PC-9 (cell line): ENCODE measurements around the gene ADAMTSL4.

Experiments used
- EZH2 ChIP-seq: fragments of 200-600 bp; sonication (generic); IDR thresholded peaks from 2 replicates; pipeline ENCODE4 v1.8.0; 2017; ENCODE audit warnings: antibody characterized with exemption, low read depth
- TF ChIP-seq, protein P1 (sequence below): fragments of 200-600 bp; sonication (generic); conservative IDR thresholded peaks from 2 replicates; pipeline ENCODE4 v1.6.1; 2017; ENCODE audit warnings: mixed run types, antibody characterized with exemption, mild to moderate bottlenecking, moderate library complexity

GRCh38 chr1:150505431-150505830 lies 43.8 kb upstream of the ADAMTSL4 start:
- TF ChIP-seq, protein P1, sequence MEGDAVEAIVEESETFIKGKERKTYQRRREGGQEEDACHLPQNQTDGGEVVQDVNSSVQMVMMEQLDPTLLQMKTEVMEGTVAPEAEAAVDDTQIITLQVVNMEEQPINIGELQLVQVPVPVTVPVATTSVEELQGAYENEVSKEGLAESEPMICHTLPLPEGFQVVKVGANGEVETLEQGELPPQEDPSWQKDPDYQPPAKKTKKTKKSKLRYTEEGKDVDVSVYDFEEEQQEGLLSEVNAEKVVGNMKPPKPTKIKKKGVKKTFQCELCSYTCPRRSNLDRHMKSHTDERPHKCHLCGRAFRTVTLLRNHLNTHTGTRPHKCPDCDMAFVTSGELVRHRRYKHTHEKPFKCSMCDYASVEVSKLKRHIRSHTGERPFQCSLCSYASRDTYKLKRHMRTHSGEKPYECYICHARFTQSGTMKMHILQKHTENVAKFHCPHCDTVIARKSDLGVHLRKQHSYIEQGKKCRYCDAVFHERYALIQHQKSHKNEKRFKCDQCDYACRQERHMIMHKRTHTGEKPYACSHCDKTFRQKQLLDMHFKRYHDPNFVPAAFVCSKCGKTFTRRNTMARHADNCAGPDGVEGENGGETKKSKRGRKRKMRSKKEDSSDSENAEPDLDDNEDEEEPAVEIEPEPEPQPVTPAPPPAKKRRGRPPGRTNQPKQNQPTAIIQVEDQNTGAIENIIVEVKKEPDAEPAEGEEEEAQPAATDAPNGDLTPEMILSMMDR: no peak
- no peak for TF ChIP-seq EZH2
